H1 (cell line): Measurements from ENCODE around the gene FHIT. TPM values are rescaled to one million over a fixed set of nuclear protein-coding genes. Genes with fewer than 3 reads are reported as not detected.

ENCODE experiments used
- CTCF ChIA-PET: fragments of 300-600 bp; sonication (Branson Sonifier 250); formaldehyde crosslinking; loops from one replicate; lab custom pipeline; 2021; ENCODE audit not compliant: partially characterized antibody; lab: Charles Lee
- POLR2A ChIA-PET: fragments of 300-600 bp; sonication (Branson Sonifier 250); formaldehyde crosslinking; loops from one replicate; lab custom pipeline; 2021; ENCODE audit warnings: inconsistent platforms; ENCODE audit not compliant: partially characterized antibody; lab: Charles Lee
- DNase-seq, 2 experiments: peaks; one replicate each; pipeline versions ENCODE4 v3.0.0 to v3.0.0-alpha.2; 2010 to 2022; ENCODE audit warnings: low spot score in 2 of 2, low read depth in 1 of 2, mixed read lengths in 1 of 2
- FAIRE-seq: peaks from 2 replicates; lab custom pipeline; 2011; peaks lifted over from hg19 to GRCh38; lab: Jason Lieb, UNC
- H2AFZ ChIP-seq: 2 replicates; pipeline ENCODE4 v1.8.1; 2012; ENCODE audit warnings: low read length, inconsistent platforms
- H2AK5ac ChIP-seq: 2 replicates; pipeline ENCODE4 v1.6.1; 2013; ENCODE audit warnings: low read depth, low read length
- H2BK120ac ChIP-seq: replicated peaks from 2 replicates; pipeline ENCODE3; 2013; ENCODE audit warnings: low read depth, low read length, inconsistent platforms
- H2BK12ac ChIP-seq: 2 replicates; pipeline ENCODE4 v1.6.1; 2013; ENCODE audit warnings: low read depth, low read length
- H2BK15ac ChIP-seq: 2 replicates; pipeline ENCODE4 v1.6.1; 2013; ENCODE audit warnings: low read length
- H2BK20ac ChIP-seq: 2 replicates; pipeline ENCODE4 v1.6.1; 2013; ENCODE audit warnings: low read length
- H2BK5ac ChIP-seq: 2 replicates; pipeline ENCODE4 v1.6.1; 2013; ENCODE audit warnings: low read depth, low read length
- H3K14ac ChIP-seq: 2 replicates; pipeline ENCODE4 v1.6.1; 2013; ENCODE audit warnings: inconsistent platforms; ENCODE audit not compliant: insufficient read length
- H3K18ac ChIP-seq: 2 replicates; pipeline ENCODE4 v1.6.1; 2013; ENCODE audit warnings: low read length; ENCODE audit errors: extremely low read depth
- H3K23ac ChIP-seq: 2 replicates; pipeline ENCODE4 v1.6.1; 2013; ENCODE audit warnings: inconsistent platforms; ENCODE audit not compliant: insufficient read length
- H3K23me2 ChIP-seq: 2 replicates; pipeline ENCODE4 v1.6.1; 2013; ENCODE audit warnings: low read depth, low read length
- H3K27ac ChIP-seq: 2 replicates; pipeline ENCODE4 v1.6.1; 2011; ENCODE audit warnings: low read depth, low read length, inconsistent platforms
- H3K27me3 ChIP-seq, 4 experiments: replicated peaks in 1 of 4; 1 replicate in 1 of 4; 2 replicates in 3 of 4; pipeline versions ENCODE4 v1.6.1 to v1.8.1; 2011 to 2013; ENCODE audit warnings: low read length in 3 of 4, mild to moderate bottlenecking in 3 of 4, inconsistent platforms in 2 of 4, mixed read lengths in 2 of 4, moderate library complexity in 1 of 4; ENCODE audit not compliant: control insufficient read depth in 3 of 4, insufficient read depth in 3 of 4; ENCODE audit errors: extremely low read depth in 1 of 4
- H3K36me3 ChIP-seq, 4 experiments: 2 replicates each; pipeline versions ENCODE4 v1.6.1 to v1.8.1; 2011 to 2013; ENCODE audit warnings: mild to moderate bottlenecking in 4 of 4, low read length in 3 of 4, moderate library complexity in 2 of 4, control low read depth in 1 of 4, inconsistent platforms in 1 of 4; ENCODE audit not compliant: insufficient read depth in 4 of 4, control insufficient read depth in 2 of 4
- H3K4ac ChIP-seq: replicated peaks from 2 replicates; pipeline ENCODE3; 2013; ENCODE audit warnings: low read length, low read depth, mixed read lengths, inconsistent platforms; ENCODE audit not compliant: insufficient read length
- H3K4me1 ChIP-seq, 4 experiments: replicated peaks in 1 of 4; 1 replicate in 1 of 4; 2 replicates in 3 of 4; pipeline versions ENCODE4 v1.6.1 to v1.8.1; 2011 to 2013; ENCODE audit warnings: low read length in 3 of 4, inconsistent platforms in 2 of 4, mixed read lengths in 1 of 4; ENCODE audit not compliant: insufficient read depth in 4 of 4, control insufficient read depth in 3 of 4
- H3K4me2 ChIP-seq, 2 experiments: 2 replicates each; pipeline versions ENCODE4 v1.6.1 to v1.8.1; 2011 to 2013; ENCODE audit warnings: low read depth in 2 of 2, low read length in 2 of 2, control low read depth in 1 of 2, inconsistent platforms in 1 of 2, mild to moderate bottlenecking in 1 of 2; ENCODE audit not compliant: insufficient read depth in 1 of 2
- H3K4me3 ChIP-seq, 4 experiments: fragments of 200-600, 300-600 bp in 1 of 4; sonication (generic), shearing (Covaris generic), sonication (Bioruptor Twin) in 1 of 4; 2 replicates each; pipeline versions ENCODE4 v1.5.1 to v1.8.1; 2011 to 2016; ENCODE audit warnings: low read length in 4 of 4, low read depth in 3 of 4, control low read depth in 2 of 4, inconsistent platforms in 2 of 4, mild to moderate bottlenecking in 2 of 4, mixed read lengths in 1 of 4, moderate library complexity in 1 of 4; ENCODE audit not compliant: insufficient read depth in 2 of 4; ENCODE audit errors: extremely low read depth in 1 of 4
- H3K56ac ChIP-seq: replicated peaks from 2 replicates; pipeline ENCODE3; 2013; ENCODE audit warnings: low read depth, mild to moderate bottlenecking, mixed read lengths, low read length, inconsistent platforms; ENCODE audit not compliant: insufficient read length
- H3K79me1 ChIP-seq: 2 replicates; pipeline ENCODE4 v1.6.1; 2013; ENCODE audit warnings: low read depth, low read length, control low read depth
- H3K79me2 ChIP-seq, 2 experiments: 2 replicates each; pipeline versions ENCODE4 v1.6.1 to v1.8.1; 2012 to 2013; ENCODE audit warnings: low read length in 2 of 2, mild to moderate bottlenecking in 2 of 2, inconsistent platforms in 1 of 2; ENCODE audit not compliant: insufficient read depth in 2 of 2, control insufficient read depth in 1 of 2
- H3K9ac ChIP-seq, 4 experiments: replicated peaks in 1 of 4; 1 replicate in 1 of 4; 2 replicates in 3 of 4; pipeline versions ENCODE4 v1.6.1 to v1.8.1; 2011 to 2013; ENCODE audit warnings: low read depth in 3 of 4, low read length in 3 of 4, control low read depth in 2 of 4, mild to moderate bottlenecking in 2 of 4, moderate library complexity in 2 of 4, inconsistent platforms in 1 of 4; ENCODE audit errors: extremely low read depth in 1 of 4
- H3K9me3 ChIP-seq, 2 experiments: 2 replicates each; pipeline versions ENCODE4 v1.6.1 to v1.8.1; 2012 to 2013; ENCODE audit warnings: mild to moderate bottlenecking in 2 of 2, moderate library complexity in 2 of 2, control low read depth in 1 of 2, inconsistent platforms in 1 of 2, low read depth in 1 of 2, low read length in 1 of 2, mixed read lengths in 1 of 2; ENCODE audit not compliant: insufficient read depth in 2 of 2
- H4K20me1 ChIP-seq, 2 experiments: replicated peaks in 1 of 2; 2 replicates each; pipeline versions ENCODE3 to v1.8.1; 2011 to 2013; ENCODE audit warnings: inconsistent platforms in 2 of 2, low read length in 2 of 2, mild to moderate bottlenecking in 1 of 2; ENCODE audit not compliant: insufficient read depth in 2 of 2, control insufficient read depth in 1 of 2
- H4K5ac ChIP-seq: 2 replicates; pipeline ENCODE4 v1.6.1; 2013; ENCODE audit warnings: low read length, low read depth, mixed read lengths, inconsistent platforms; ENCODE audit not compliant: insufficient read length
- H4K8ac ChIP-seq: 2 replicates; pipeline ENCODE4 v1.8.0; 2013; ENCODE audit warnings: mild to moderate bottlenecking, moderate library complexity, low read length, inconsistent platforms; ENCODE audit not compliant: insufficient read depth; ENCODE audit errors: extremely low read depth
- H4K91ac ChIP-seq: replicated peaks from 2 replicates; pipeline ENCODE3; 2013; ENCODE audit warnings: low read length, mixed read lengths, inconsistent platforms; ENCODE audit not compliant: insufficient read length
- CTCF ChIP-seq, 3 experiments: IDR thresholded peaks; 1 replicate in 2 of 3; 2 replicates in 1 of 3; pipeline versions ENCODE4 v1.5.1 to v1.6.1; 2011; ENCODE audit warnings: low read length in 3 of 3, mild to moderate bottlenecking in 3 of 3, inconsistent platforms in 2 of 3, low read depth in 1 of 3, moderate library complexity in 1 of 3; ENCODE audit not compliant: insufficient read depth in 1 of 3; ENCODE audit errors: control extremely low read depth in 1 of 3
- RAD21 ChIP-seq, 2 experiments: IDR thresholded peaks in 1 of 2; conservative IDR thresholded peaks in 1 of 2; 2 replicates each; pipeline ENCODE4 v1.6.1; 2011; ENCODE audit warnings: low read depth in 2 of 2, low read length in 2 of 2, improper control_type of control experiment in 1 of 2, inconsistent platforms in 1 of 2, mild to moderate bottlenecking in 1 of 2, moderate library complexity in 1 of 2
- SP1 ChIP-seq: IDR thresholded peaks from 2 replicates; pipeline ENCODE4 v1.6.1; 2011; ENCODE audit warnings: low read depth, low read length
- YY1 ChIP-seq: IDR thresholded peaks from 2 replicates; pipeline ENCODE4 v1.6.1; 2011; ENCODE audit warnings: low read depth, mild to moderate bottlenecking, low read length
- WGBS, 2 experiments: shearing (Covaris generic) in 1 of 2; methylation state at CpG; one replicate each; pipeline versions ENCODE4 v1.1.6 to v1.1.7; 2013 to 2015; ENCODE audit warnings: low lambda C conversion rate in 2 of 2, mixed read lengths in 2 of 2, inconsistent platforms in 1 of 2, low coverage in 1 of 2, missing lambda C conversion rate in 1 of 2; ENCODE audit not compliant: insufficient replicate concordance in 2 of 2, insufficient coverage in 1 of 2, insufficient read length in 1 of 2; ENCODE audit errors: extremely low coverage in 1 of 2, missing lambda C conversion rate in 1 of 2; 5-methylcytosine and 5-hydroxymethylcytosine counted together
- polyA plus RNA-seq, 7 experiments: library from polyadenylated mRNA; depleted of rRNA in 3 of 7; stranded (reverse) in 5 of 7; unstranded in 2 of 7; fragments of >200 nt in 5 of 7; fragments of 200-250 nt in 2 of 7; gene quantifications; 1 replicate in 5 of 7; 2 replicates in 1 of 7; 4 replicates in 1 of 7; pipeline versions ENCODE4 v1.2.1 to v1.2.3, GENCODE V29; 2011 to 2013; ENCODE audit warnings: missing spikeins in 2 of 7, mixed read lengths in 2 of 7
- total RNA-seq: library from RNA; stranded (reverse); fragmentation: NEBNext Ultra II Directional; extraction: Animal tissue kit (Norgen Biotek cat#: 25700); gene quantifications from 2 replicates; pipeline ENCODE4 v1.2.1, GENCODE V29; 2021

FHIT gene
- total and polyA plus RNA-seq, 2 of the 8 experiments (the other 6 are each of a cell fraction or from before 2014, with no cell fraction given), result 1.2 to 3.2 TPM

GRCh38 chr3:60839246-60839645 is 412.0 kb downstream of the FHIT start:
- Histone ChIP-seq H3K4ac (no peak overlapping the region), H4K5ac (no peak overlapping the region), H3K27ac (no peak overlapping the region), H3K23ac (no peak overlapping the region), H3K9ac (no peak overlapping the region), H2BK15ac (no peak overlapping the region), H3K4me3 (no peak overlapping the region), H3K4me2 (no peak overlapping the region), H2AFZ (no peak overlapping the region), H3K27me3 (no peaks in the 10 kb centered on the region), H2BK120ac (no peak overlapping the region), H3K36me3 (no peaks in the 10 kb centered on the region), H4K8ac (no peak overlapping the region), H3K18ac (no peak overlapping the region), H3K79me2 (no peaks in the 10 kb centered on the region), H4K91ac (no peak overlapping the region), H2BK20ac (no peak overlapping the region), H3K14ac (no peak overlapping the region), H3K56ac (no peak overlapping the region), H2AK5ac (no peak overlapping the region), H2BK5ac (no peak overlapping the region), H3K79me1 (no peaks in the 10 kb centered on the region), H3K9me3 (0 out of 4 replicates have a peak, but pooled peaks cover 0 to 4% of the 10 kb centered on the region in 2 experiments), H2BK12ac (no peak overlapping the region), H3K23me2 (no peaks in the 10 kb centered on the region), H3K4me1 (no peaks in the 10 kb centered on the region), H4K20me1 (no peaks in the 10 kb centered on the region)
- DNase-seq (no peak), FAIRE-seq (no peak)
- CTCF ChIA-PET, result interaction anchor here (0.6 to 1.1 kb wide), 3 partner anchors 11 to 26 kb away, joined by 3 to 4 read pairs (median 3); no protein-coding TSS in a partner anchor
- WGBS, 2 experiments, result 87% methylated on average over 4 of the region's 4 CpGs; no CpG with 5 or more reads in 1 of the 2 experiments
- TF ChIP-seq CTCF (IDR thresholded peaks at IDR 0.05; ENCODE audit: control extremely low read depth in 1 of 3, insufficient read depth in 1 of 3, low read depth in 1 of 3, low read length in 3 of 3) (peak in 1 of 3 experiments; percentile 21; a peak in 1 of 4 replicates), YY1 (no peak), SP1 (no peak), RAD21 (IDR thresholded peaks at IDR 0.05 in 1 of 2, conservative IDR thresholded peaks at IDR 0.05 in 1 of 2; ENCODE audit: low read depth in 2 of 2, low read length in 2 of 2) (peak; percentile 10 to 33; a peak in 1 of 4 replicates)
- POLR2A ChIA-PET, result no interaction called here
